Chondrocyte (in vitro differentiated cells): Measurements from ENCODE around the gene MEGF10. TPM values are rescaled to one million over a fixed set of nuclear protein-coding genes. Genes with fewer than 3 reads are reported as not detected.

Experiments
- DNase-seq: peaks from one replicate; pipeline ENCODE4 v3.0.0; 2021; ENCODE audit warnings: mixed read lengths, low spot score
- H3K27ac Mint-ChIP-seq: one replicate; pipeline ENCODE4 v1.8.0; 2021; ENCODE audit warnings: mild to moderate bottlenecking, moderate library complexity, mixed read lengths; ENCODE audit not compliant: unreplicated experiment
- H3K27me3 Mint-ChIP-seq: 2 replicates; pipeline ENCODE4 v1.8.0; 2021; ENCODE audit warnings: low read depth, mixed read lengths
- H3K36me3 Mint-ChIP-seq: 2 replicates; pipeline ENCODE4 v1.8.0; 2021; ENCODE audit warnings: low read depth, mixed read lengths
- H3K4me1 Mint-ChIP-seq: 2 replicates; pipeline ENCODE4 v1.8.0; 2021; ENCODE audit warnings: low read depth, mild to moderate bottlenecking, mixed read lengths
- H3K4me3 Mint-ChIP-seq: one replicate; pipeline ENCODE4 v1.8.0; 2021; ENCODE audit warnings: mild to moderate bottlenecking, moderate library complexity, mixed read lengths; ENCODE audit not compliant: unreplicated experiment
- H3K9me3 Mint-ChIP-seq: 2 replicates; pipeline ENCODE4 v1.8.0; 2021; ENCODE audit warnings: low read depth, mixed read lengths
- total RNA-seq: library from RNA; stranded (reverse); gene quantifications from 3 replicates; pipeline ENCODE4 v1.2.1, GENCODE V29; 2021
- TF ChIP-seq, protein P1 (sequence below): fragments of 200-600 bp; sonication (generic); IDR thresholded peaks from 2 replicates; pipeline ENCODE4 v1.5.0; 2021; ENCODE audit warnings: antibody characterized with exemption, mild to moderate bottlenecking, moderate library complexity

The MEGF10 gene
- total RNA-seq, 1 donor from 2014 or later, result 6.6 TPM

GRCh38 chr5:127447827-127448226 is 157.2 kb downstream of the MEGF10 start:
- H3K27ac Mint-ChIP-seq, result peak overlapping the region; percentile 83
- no peak for DNase-seq
- no peak overlapping the region for H3K4me3 Mint-ChIP-seq
- TF ChIP-seq, protein P1, sequence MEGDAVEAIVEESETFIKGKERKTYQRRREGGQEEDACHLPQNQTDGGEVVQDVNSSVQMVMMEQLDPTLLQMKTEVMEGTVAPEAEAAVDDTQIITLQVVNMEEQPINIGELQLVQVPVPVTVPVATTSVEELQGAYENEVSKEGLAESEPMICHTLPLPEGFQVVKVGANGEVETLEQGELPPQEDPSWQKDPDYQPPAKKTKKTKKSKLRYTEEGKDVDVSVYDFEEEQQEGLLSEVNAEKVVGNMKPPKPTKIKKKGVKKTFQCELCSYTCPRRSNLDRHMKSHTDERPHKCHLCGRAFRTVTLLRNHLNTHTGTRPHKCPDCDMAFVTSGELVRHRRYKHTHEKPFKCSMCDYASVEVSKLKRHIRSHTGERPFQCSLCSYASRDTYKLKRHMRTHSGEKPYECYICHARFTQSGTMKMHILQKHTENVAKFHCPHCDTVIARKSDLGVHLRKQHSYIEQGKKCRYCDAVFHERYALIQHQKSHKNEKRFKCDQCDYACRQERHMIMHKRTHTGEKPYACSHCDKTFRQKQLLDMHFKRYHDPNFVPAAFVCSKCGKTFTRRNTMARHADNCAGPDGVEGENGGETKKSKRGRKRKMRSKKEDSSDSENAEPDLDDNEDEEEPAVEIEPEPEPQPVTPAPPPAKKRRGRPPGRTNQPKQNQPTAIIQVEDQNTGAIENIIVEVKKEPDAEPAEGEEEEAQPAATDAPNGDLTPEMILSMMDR, result no peak
- no peaks in the 10 kb centered on the region for H3K27me3 Mint-ChIP-seq
- no peaks in the 10 kb centered on the region for H3K9me3 Mint-ChIP-seq
- no peaks in the 10 kb centered on the region for H3K36me3 Mint-ChIP-seq
- H3K4me1 Mint-ChIP-seq, result peaks cover 24% of the 10 kb centered on the region

DNA sequence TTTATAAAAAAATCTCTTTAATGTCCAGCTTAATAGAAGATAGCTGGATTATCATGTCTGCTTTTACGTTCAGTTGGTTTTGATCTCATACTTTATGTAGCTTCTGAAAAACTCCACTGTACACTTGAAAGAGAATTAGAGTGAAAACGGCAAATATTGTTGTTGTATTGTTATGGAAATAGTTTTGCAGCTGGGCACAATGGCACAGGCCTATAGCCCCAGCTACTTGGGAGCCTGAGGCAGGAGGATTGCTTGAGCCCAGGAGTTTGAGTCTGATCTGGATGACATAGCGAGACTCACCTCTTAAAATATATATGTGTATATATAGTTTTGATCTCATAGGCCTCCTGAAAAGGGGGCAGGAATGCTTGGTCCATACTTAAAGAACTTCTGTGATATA is 159.4 kb downstream of the MEGF10 start:
- H3K4me1 Mint-ChIP-seq, result peaks cover 24% of the 10 kb centered on the region
- no peaks in the 10 kb centered on the region for H3K36me3 Mint-ChIP-seq
- H3K27me3 Mint-ChIP-seq, result no peaks in the 10 kb centered on the region
- no peak overlapping the region for H3K27ac Mint-ChIP-seq
- no peaks in the 10 kb centered on the region for H3K9me3 Mint-ChIP-seq
- DNase-seq, result no peak
- TF ChIP-seq, protein P1, result no peak
- no peak overlapping the region for H3K4me3 Mint-ChIP-seq

- H3K4me3 Mint-ChIP-seq, result no peak overlapping the region
- H3K9me3 Mint-ChIP-seq, result no peaks in the 10 kb centered on the region
- TF ChIP-seq, protein P1, result no peak
- peaks cover 24% of the 10 kb centered on the region for H3K4me1 Mint-ChIP-seq
- no peaks in the 10 kb centered on the region for H3K36me3 Mint-ChIP-seq
- no peak for DNase-seq
- H3K27ac Mint-ChIP-seq, result no peak overlapping the region
- no peaks in the 10 kb centered on the region for H3K27me3 Mint-ChIP-seq
Observed at GRCh38 chr5:127451096-127451495, 160.5 kb downstream of the MEGF10 start.

DNA sequence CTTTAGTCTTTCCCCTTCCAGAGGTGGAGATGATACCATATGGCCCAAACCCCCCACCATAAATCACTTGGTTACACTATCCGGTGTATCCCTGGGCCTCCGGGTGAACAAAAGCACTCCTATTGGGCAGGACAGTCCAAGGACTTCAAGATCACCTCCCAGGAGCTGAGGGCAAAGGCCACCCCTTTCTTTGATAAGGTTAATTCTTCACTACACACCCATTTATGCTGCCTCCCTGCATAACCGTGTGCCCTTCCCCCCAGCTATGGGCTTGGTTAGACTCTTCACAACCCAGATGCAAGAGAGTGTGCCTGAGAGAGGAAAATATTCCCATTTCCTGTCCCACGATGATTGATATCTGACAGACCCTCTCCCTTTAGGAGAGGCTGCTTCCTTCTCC is 162.0 kb downstream of the MEGF10 start:
- H3K27ac Mint-ChIP-seq, result no peak overlapping the region
- no peaks in the 10 kb centered on the region for H3K27me3 Mint-ChIP-seq
- H3K36me3 Mint-ChIP-seq, result no peaks in the 10 kb centered on the region
- H3K4me1 Mint-ChIP-seq, result peaks cover 12% of the 10 kb centered on the region
- no peak for DNase-seq
- H3K4me3 Mint-ChIP-seq, result no peak overlapping the region
- H3K9me3 Mint-ChIP-seq, result no peaks in the 10 kb centered on the region
- TF ChIP-seq, protein P1, result no peak

GRCh38 chr5:127471211-127471610 is 180.6 kb downstream of the MEGF10 start:
- Mint-ChIP-seq H3K9me3 (peaks cover 4% of the 10 kb centered on the region), H3K36me3 (no peaks in the 10 kb centered on the region), H3K27me3 (no peaks in the 10 kb centered on the region), H3K4me1 (no peaks in the 10 kb centered on the region), H3K27ac (no peak overlapping the region), H3K4me3 (no peak overlapping the region)
- no peak for DNase-seq
- TF ChIP-seq, protein P1, result no peak
